Lower lobe of right lung (tissue), 2 donors: Measurements from ENCODE around the gene TMEM131L. TPM values are rescaled to one million over a fixed set of nuclear protein-coding genes. Genes with fewer than 3 reads are reported as not detected.
A peak's percentile ranks its signal among the peaks of the same experiment; 100 is the strongest.

ENCODE experiments used
- ATAC-seq, 2 donors: fragments of 200-7000 bp; cut with Tn5 transposase; one replicate each; pipeline ENCODE4 v1.9.1; 2020 to 2022; ENCODE audit warnings: mild to moderate bottlenecking in 2 of 2, moderate library complexity in 2 of 2
- DNase-seq: peaks from one replicate; pipeline ENCODE4 v3.0.0-alpha.2; 2020
- H3K27ac ChIP-seq: fragments of 200-600 bp; one replicate; pipeline ENCODE4 v1.8.0; 2022
- H3K27me3 ChIP-seq: fragments of 200-600 bp; one replicate; pipeline ENCODE4 v1.8.0; 2022; ENCODE audit warnings: low read depth
- H3K36me3 ChIP-seq: fragments of 200-600 bp; one replicate; pipeline ENCODE4 v1.8.0; 2022; ENCODE audit warnings: mild to moderate bottlenecking
- H3K4me1 ChIP-seq: fragments of 200-600 bp; one replicate; pipeline ENCODE4 v1.8.0; 2022
- H3K4me3 ChIP-seq: fragments of 200-600 bp; one replicate; pipeline ENCODE4 v1.8.0; 2022; ENCODE audit warnings: mild to moderate bottlenecking
- H3K9me3 ChIP-seq: fragments of 200-600 bp; one replicate; pipeline ENCODE4 v1.8.0; 2022
- CTCF ChIP-seq: fragments of 200-600 bp; IDR thresholded peaks from one replicate; pipeline ENCODE4 v1.8.0; 2022; ENCODE audit warnings: antibody characterized with exemption, mild to moderate bottlenecking
- intact Hi-C: fragments of 100-400 bp; cut with DNase I; formaldehyde crosslinking; loops from one replicate; pipeline ENCODE4 v1.11.0; 2022
- total RNA-seq: library from RNA; stranded (reverse); fragmentation: NEBNext Ultra II Directional; extraction: Animal tissue kit (Norgen Biotek cat#: 25700); gene quantifications from one replicate; pipeline ENCODE4 v1.2.1, GENCODE V29; 2021
- donor health status: DM: no; HTN: yes; CAD: no; lungs with severe emphysema.

Gene TMEM131L
- total RNA-seq, 1 donor from 2014 or later: 21.7 TPM

GRCh38 chr4:153513596-153513995 lies 47.4 kb downstream of the TMEM131L start:
- Histone ChIP-seq H3K4me3 (no peak overlapping the region), H3K27ac (no peak overlapping the region), H3K27me3 (no peaks in the 10 kb centered on the region), H3K36me3 (no peaks in the 10 kb centered on the region), H3K9me3 (no peaks in the 10 kb centered on the region), H3K4me1 (peaks cover 12% of the 10 kb centered on the region)
- no peak for TF ChIP-seq CTCF
- ATAC-seq (no peak), DNase-seq (no peak)
- intact Hi-C loops: no loop called here

DNA sequence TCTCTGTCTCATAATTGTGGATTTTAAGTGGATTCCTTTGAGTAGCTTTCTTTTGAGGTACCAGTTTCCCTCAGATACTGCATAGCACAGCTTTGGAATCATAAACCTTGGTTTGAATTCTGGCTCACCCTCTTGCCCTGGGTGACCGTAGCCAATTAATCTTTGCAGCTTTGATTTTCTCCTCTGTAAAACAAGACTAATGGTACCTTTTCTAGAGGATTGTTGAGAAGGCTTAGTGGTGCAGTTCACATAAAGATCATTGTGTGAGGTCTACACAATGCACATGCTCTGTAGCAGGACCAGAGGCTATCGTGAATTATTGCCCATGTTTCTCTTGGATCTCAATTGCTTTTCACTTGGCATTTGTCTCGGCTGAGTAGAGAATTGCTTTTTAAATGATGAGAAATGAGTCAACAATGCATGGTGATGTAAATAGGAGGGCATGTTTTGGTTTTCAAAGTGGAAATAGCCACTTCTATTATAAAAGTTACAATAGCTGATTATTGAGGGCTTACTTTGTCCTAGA lies 47.9 kb downstream of the TMEM131L start:
- Histone ChIP-seq H3K36me3 (no peaks in the 10 kb centered on the region), H3K4me3 (no peak overlapping the region), H3K9me3 (no peaks in the 10 kb centered on the region), H3K27ac (no peak overlapping the region), H3K4me1 (peaks cover 14% of the 10 kb centered on the region), H3K27me3 (no peaks in the 10 kb centered on the region)
- intact Hi-C loops: no loop called here
- ATAC-seq: no peak
- no peak for TF ChIP-seq CTCF
- no peak for DNase-seq

GRCh38 chr4:153514688-153515426 lies 48.7 kb downstream of the TMEM131L start:
- Histone ChIP-seq H3K27ac (no peak overlapping the region), H3K36me3 (no peaks in the 10 kb centered on the region), H3K4me3 (no peak overlapping the region), H3K4me1 (peaks cover 22% of the 10 kb centered on the region), H3K9me3 (no peaks in the 10 kb centered on the region), H3K27me3 (no peaks in the 10 kb centered on the region)
- ATAC-seq (no peak), DNase-seq (peak; percentile 58)
- no peak for TF ChIP-seq CTCF
- intact Hi-C loops: no loop called here

- no peak for TF ChIP-seq CTCF
- H3K36me3 ChIP-seq: no peaks in the 10 kb centered on the region
- H3K27ac ChIP-seq: peak overlapping the region; percentile 12
- H3K4me1 ChIP-seq: peaks cover 40% of the 10 kb centered on the region
- no peaks in the 10 kb centered on the region for H3K27me3 ChIP-seq
- ATAC-seq (no peak), DNase-seq (no peak)
- no peak overlapping the region for H3K4me3 ChIP-seq
- intact Hi-C loops: no loop called here
- H3K9me3 ChIP-seq: no peaks in the 10 kb centered on the region
Observed at GRCh38 chr4:153517159-153517558, 51.0 kb downstream of the TMEM131L start.

DNA sequence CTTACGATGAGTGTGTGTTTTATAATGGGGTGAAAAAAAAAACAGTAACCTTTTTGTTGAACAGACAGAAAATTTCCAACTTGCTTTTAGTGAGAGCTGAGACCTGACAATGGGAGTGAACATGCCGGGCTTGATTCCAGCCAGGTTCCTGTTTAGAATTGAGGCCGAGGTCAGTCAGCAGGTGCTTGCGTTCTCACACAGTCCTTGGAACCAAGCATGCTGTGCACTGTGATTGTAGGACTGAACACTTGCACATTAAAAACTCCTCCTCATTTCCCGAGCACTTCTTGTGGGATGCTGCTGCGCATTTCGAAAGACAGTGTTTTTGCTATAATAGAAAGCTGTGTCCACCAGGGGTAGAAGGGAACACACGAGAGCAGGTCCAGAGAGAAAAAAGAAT lies 51.8 kb downstream of the TMEM131L start:
- ATAC-seq (no peak), DNase-seq (no peak)
- no peaks in the 10 kb centered on the region for H3K27me3 ChIP-seq
- H3K4me3 ChIP-seq: no peak overlapping the region
- intact Hi-C loops: no loop called here
- TF ChIP-seq CTCF: no peak
- H3K9me3 ChIP-seq: no peaks in the 10 kb centered on the region
- H3K4me1 ChIP-seq: peaks cover 48% of the 10 kb centered on the region
- no peaks in the 10 kb centered on the region for H3K36me3 ChIP-seq
- H3K27ac ChIP-seq: peak overlapping the region; percentile 12
